ENCODE measurements around the gene NCKAP5L.

Gene NCKAP5L

GRCh38 chr12:49823350-49823749, 4.9 kb downstream of the NCKAP5L start:
- no peak for DNase-seq (ENCODE audit: low spot score)

- no peak for DNase-seq (ENCODE audit: low spot score)
Observed at GRCh38 chr12:49821373-49822287, 6.6 kb downstream of the NCKAP5L start.

GRCh38 chr12:49819786-49820185, 8.4 kb downstream of the NCKAP5L start:
- DNase-seq (ENCODE audit: low spot score): no peak

- DNase-seq (ENCODE audit: low spot score): no peak
Observed at GRCh38 chr12:49818241-49818895, 9.8 kb downstream of the NCKAP5L start.

- DNase-seq (ENCODE audit: low spot score): no peak
Observed at GRCh38 chr12:49813131-49813530, 15.1 kb downstream of the NCKAP5L start.

GRCh38 chr12:49811961-49812401, 16.2 kb downstream of the NCKAP5L start:
- no peak for DNase-seq (ENCODE audit: low spot score)

GRCh38 chr12:49811136-49811535, 17.1 kb downstream of the NCKAP5L start:
- DNase-seq (ENCODE audit: low spot score): no peak

- DNase-seq (ENCODE audit: low spot score): no peak
Observed at GRCh38 chr12:49809906-49810389, 18.3 kb downstream of the NCKAP5L start.

- DNase-seq (ENCODE audit: low spot score): peak; percentile 22
Observed at GRCh38 chr12:49809381-49809905, 18.8 kb downstream of the NCKAP5L start.

GRCh38 chr12:49808686-49809380, 19.4 kb downstream of the NCKAP5L start:
- DNase-seq (ENCODE audit: low spot score): no peak

GRCh38 chr12:49807991-49808580, 20.1 kb downstream of the NCKAP5L start:
- DNase-seq (ENCODE audit: low spot score): no peak

GRCh38 chr12:49806877-49807276, 21.3 kb downstream of the NCKAP5L start:
- no peak for DNase-seq (ENCODE audit: low spot score)

- no peak for DNase-seq (ENCODE audit: low spot score)
Observed at GRCh38 chr12:49806321-49806813, 21.8 kb downstream of the NCKAP5L start.

GRCh38 chr12:49805409-49805808, 22.8 kb downstream of the NCKAP5L start:
- no peak for DNase-seq (ENCODE audit: low spot score)

- no peak for DNase-seq (ENCODE audit: low spot score)
Observed at GRCh38 chr12:49804821-49805220, 23.4 kb downstream of the NCKAP5L start.

- DNase-seq (ENCODE audit: low spot score): no peak
Observed at GRCh38 chr12:49803693-49804450, 24.3 kb downstream of the NCKAP5L start.

GRCh38 chr12:49801141-49802063, 26.8 kb downstream of the NCKAP5L start:
- no peak for DNase-seq (ENCODE audit: low spot score)

- no peak for DNase-seq (ENCODE audit: low spot score)
Observed at GRCh38 chr12:49800421-49801140, 27.6 kb downstream of the NCKAP5L start.

- DNase-seq (ENCODE audit: low spot score): no peak
Observed at GRCh38 chr12:49798934-49799333, 29.3 kb downstream of the NCKAP5L start.
